ENCODE results near the gene PPP1R14C. TPM values are rescaled to one million over a fixed set of nuclear protein-coding genes. Genes with fewer than 3 reads are reported as not detected.

The PPP1R14C gene, protein sequence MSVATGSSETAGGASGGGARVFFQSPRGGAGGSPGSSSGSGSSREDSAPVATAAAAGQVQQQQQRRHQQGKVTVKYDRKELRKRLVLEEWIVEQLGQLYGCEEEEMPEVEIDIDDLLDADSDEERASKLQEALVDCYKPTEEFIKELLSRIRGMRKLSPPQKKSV
- total RNA-seq (2014; rRNA removed; shearing (Covaris generic)) = 0.62 and 1.4 TPM in 2 replicates
- polyA plus RNA-seq (2016; fragmentation: Nextera tagmentation; extraction: Ambion mirVana) = 0.90 and 1.1 TPM in 2 replicates
- long read RNA-seq = 0 reads

DNA sequence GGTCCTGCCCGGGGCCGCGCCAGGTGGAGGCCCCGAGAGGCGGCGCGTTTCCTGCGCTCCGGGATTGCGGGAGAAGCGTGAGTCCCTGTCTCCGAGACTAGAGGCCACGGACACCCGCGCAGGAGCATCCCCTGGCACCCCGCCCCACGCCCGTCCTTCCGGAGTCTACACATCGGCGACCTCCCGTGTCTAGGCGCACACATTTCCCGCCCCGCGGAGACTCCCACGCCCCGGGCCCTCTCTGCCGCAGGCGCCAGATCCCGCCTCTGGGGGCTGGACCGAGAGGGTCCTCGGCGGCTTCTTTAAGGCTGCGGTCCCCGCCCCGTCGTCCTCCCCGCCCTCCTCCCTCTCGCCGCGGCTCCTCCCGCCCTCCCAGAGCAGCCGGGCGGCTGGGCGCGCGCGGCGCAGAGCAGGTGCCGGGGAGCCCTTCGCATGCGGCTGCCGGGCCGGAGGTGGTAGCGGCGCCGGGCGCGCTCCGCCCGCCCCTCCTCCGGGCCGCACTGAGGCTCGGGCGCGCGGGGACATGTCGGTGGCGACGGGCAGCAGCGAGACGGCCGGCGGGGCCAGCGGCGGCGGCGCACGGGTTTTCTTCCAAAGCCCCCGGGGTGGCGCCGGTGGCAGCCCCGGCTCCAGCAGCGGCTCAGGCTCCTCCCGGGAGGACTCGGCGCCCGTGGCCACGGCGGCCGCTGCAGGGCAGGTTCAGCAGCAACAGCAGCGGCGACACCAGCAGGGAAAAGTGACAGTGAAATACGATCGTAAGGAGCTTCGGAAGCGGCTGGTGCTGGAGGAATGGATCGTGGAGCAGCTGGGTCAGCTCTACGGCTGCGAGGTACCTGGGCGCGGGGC lies at the start of gene PPP1R14C:
Gene PPP1R14C, plus strand, starts transcription at position 375 of the 846 bp plus-strand sequence. Its CDS starts 149 bp downstream, at position 524.
- ATAC-seq = peak; percentile 82
- no peaks in the 10 kb centered on the region for H3K9me2 ChIP-seq (ENCODE audit: insufficient read depth)
- H3K4me1 ChIP-seq (ENCODE audit: insufficient read depth) = peaks cover 6% of the 10 kb centered on the region; the same call in 1 of the 2 replicates
- H3F3A ChIP-seq (replicated peaks; ENCODE audit: low read depth) = peaks cover 6% of the 10 kb centered on the region; the same call in 1 of the 2 replicates
- peak; percentile 82 for DNase-seq (ENCODE audit: low spot score)
- H3K4me3 Mint-ChIP-seq = peak within 1 kb of the TSS; percentile 77
- H3K27ac ChIP-seq (ENCODE audit: low read depth) = no peak within 1 kb of the TSS
- peaks cover 75% of the 10 kb centered on the region for H3K27me3 ChIP-seq (ENCODE audit: insufficient read depth)
- H3K4me2 ChIP-seq = peak within 1 kb of the TSS; percentile 85
- H3K36me3 ChIP-seq (ENCODE audit: insufficient read depth) = no peaks in the 10 kb centered on the region
- no peaks in the 10 kb centered on the region for H3K36me3 Mint-ChIP-seq (ENCODE audit: low read depth)
- H3K27me3 Mint-ChIP-seq (ENCODE audit: insufficient read depth, low read depth, poor library complexity) = peaks cover 50% of the 10 kb centered on the region
- no peaks in the 10 kb centered on the region for H3K79me2 ChIP-seq (replicated peaks; ENCODE audit: insufficient read depth)
- peak within 1 kb of the TSS; percentile 68 for H3K4me3 ChIP-seq
- TF ChIP-seq, protein P1, sequence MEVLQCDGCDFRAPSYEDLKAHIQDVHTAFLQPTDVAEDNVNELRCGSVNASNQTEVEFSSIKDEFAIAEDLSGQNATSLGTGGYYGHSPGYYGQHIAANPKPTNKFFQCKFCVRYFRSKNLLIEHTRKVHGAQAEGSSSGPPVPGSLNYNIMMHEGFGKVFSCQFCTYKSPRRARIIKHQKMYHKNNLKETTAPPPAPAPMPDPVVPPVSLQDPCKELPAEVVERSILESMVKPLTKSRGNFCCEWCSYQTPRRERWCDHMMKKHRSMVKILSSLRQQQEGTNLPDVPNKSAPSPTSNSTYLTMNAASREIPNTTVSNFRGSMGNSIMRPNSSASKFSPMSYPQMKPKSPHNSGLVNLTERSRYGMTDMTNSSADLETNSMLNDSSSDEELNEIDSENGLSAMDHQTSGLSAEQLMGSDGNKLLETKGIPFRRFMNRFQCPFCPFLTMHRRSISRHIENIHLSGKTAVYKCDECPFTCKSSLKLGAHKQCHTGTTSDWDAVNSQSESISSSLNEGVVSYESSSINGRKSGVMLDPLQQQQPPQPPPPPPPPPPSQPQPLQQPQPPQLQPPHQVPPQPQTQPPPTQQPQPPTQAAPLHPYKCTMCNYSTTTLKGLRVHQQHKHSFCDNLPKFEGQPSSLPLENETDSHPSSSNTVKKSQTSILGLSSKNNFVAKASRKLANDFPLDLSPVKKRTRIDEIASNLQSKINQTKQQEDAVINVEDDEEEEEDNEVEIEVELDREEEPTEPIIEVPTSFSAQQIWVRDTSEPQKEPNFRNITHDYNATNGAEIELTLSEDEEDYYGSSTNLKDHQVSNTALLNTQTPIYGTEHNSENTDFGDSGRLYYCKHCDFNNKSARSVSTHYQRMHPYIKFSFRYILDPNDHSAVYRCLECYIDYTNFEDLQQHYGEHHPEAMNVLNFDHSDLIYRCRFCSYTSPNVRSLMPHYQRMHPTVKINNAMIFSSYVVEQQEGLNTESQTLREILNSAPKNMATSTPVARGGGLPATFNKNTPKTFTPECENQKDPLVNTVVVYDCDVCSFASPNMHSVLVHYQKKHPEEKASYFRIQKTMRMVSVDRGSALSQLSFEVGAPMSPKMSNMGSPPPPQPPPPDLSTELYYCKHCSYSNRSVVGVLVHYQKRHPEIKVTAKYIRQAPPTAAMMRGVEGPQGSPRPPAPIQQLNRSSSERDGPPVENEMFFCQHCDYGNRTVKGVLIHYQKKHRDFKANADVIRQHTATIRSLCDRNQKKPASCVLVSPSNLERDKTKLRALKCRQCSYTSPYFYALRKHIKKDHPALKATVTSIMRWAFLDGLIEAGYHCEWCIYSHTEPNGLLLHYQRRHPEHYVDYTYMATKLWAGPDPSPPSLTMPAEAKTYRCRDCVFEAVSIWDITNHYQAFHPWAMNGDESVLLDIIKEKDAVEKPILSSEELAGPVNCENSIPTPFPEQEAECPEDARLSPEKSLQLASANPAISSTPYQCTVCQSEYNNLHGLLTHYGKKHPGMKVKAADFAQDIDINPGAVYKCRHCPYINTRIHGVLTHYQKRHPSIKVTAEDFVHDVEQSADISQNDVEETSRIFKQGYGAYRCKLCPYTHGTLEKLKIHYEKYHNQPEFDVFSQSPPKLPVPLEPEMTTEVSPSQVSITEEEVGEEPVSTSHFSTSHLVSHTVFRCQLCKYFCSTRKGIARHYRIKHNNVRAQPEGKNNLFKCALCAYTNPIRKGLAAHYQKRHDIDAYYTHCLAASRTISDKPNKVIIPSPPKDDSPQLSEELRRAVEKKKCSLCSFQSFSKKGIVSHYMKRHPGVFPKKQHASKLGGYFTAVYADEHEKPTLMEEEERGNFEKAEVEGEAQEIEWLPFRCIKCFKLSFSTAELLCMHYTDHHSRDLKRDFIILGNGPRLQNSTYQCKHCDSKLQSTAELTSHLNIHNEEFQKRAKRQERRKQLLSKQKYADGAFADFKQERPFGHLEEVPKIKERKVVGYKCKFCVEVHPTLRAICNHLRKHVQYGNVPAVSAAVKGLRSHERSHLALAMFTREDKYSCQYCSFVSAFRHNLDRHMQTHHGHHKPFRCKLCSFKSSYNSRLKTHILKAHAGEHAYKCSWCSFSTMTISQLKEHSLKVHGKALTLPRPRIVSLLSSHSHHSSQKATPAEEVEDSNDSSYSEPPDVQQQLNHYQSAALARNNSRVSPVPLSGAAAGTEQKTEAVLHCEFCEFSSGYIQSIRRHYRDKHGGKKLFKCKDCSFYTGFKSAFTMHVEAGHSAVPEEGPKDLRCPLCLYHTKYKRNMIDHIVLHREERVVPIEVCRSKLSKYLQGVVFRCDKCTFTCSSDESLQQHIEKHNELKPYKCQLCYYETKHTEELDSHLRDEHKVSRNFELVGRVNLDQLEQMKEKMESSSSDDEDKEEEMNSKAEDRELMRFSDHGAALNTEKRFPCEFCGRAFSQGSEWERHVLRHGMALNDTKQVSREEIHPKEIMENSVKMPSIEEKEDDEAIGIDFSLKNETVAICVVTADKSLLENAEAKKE (CRISPR knock-in tag; IDR thresholded peaks at IDR 0.05) = no peak
- TF ChIP-seq, protein P2, sequence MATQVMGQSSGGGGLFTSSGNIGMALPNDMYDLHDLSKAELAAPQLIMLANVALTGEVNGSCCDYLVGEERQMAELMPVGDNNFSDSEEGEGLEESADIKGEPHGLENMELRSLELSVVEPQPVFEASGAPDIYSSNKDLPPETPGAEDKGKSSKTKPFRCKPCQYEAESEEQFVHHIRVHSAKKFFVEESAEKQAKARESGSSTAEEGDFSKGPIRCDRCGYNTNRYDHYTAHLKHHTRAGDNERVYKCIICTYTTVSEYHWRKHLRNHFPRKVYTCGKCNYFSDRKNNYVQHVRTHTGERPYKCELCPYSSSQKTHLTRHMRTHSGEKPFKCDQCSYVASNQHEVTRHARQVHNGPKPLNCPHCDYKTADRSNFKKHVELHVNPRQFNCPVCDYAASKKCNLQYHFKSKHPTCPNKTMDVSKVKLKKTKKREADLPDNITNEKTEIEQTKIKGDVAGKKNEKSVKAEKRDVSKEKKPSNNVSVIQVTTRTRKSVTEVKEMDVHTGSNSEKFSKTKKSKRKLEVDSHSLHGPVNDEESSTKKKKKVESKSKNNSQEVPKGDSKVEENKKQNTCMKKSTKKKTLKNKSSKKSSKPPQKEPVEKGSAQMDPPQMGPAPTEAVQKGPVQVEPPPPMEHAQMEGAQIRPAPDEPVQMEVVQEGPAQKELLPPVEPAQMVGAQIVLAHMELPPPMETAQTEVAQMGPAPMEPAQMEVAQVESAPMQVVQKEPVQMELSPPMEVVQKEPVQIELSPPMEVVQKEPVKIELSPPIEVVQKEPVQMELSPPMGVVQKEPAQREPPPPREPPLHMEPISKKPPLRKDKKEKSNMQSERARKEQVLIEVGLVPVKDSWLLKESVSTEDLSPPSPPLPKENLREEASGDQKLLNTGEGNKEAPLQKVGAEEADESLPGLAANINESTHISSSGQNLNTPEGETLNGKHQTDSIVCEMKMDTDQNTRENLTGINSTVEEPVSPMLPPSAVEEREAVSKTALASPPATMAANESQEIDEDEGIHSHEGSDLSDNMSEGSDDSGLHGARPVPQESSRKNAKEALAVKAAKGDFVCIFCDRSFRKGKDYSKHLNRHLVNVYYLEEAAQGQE (IDR thresholded peaks at IDR 0.05; ENCODE audit: unreplicated experiment) = no peak
- TF ChIP-seq NANOG (IDR thresholded peaks at IDR 0.05; ENCODE audit: borderline replicate concordance) = no peak
- TF ChIP-seq POLR2AphosphoS5 (IDR thresholded peaks at IDR 0.05; ENCODE audit: low read depth) = no peak
- no peak for TF ChIP-seq EZH2phosphoT487 (IDR thresholded peaks at IDR 0.05; ENCODE audit: unreplicated experiment)
- TF ChIP-seq, protein P3, sequence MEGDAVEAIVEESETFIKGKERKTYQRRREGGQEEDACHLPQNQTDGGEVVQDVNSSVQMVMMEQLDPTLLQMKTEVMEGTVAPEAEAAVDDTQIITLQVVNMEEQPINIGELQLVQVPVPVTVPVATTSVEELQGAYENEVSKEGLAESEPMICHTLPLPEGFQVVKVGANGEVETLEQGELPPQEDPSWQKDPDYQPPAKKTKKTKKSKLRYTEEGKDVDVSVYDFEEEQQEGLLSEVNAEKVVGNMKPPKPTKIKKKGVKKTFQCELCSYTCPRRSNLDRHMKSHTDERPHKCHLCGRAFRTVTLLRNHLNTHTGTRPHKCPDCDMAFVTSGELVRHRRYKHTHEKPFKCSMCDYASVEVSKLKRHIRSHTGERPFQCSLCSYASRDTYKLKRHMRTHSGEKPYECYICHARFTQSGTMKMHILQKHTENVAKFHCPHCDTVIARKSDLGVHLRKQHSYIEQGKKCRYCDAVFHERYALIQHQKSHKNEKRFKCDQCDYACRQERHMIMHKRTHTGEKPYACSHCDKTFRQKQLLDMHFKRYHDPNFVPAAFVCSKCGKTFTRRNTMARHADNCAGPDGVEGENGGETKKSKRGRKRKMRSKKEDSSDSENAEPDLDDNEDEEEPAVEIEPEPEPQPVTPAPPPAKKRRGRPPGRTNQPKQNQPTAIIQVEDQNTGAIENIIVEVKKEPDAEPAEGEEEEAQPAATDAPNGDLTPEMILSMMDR (conservative IDR thresholded peaks at IDR 0.05; ENCODE audit: low read depth in 2 of 2) = no peak
- no peak for TF ChIP-seq ZNF331 (CRISPR knock-in tag; IDR thresholded peaks at IDR 0.05; ENCODE audit: low read depth)
- no peak for TF ChIP-seq CREB1 (CRISPR knock-in tag; IDR thresholded peaks at IDR 0.05; ENCODE audit: low read depth)
- H3K4me1 Mint-ChIP-seq = peaks cover 23% of the 10 kb centered on the region
- H4K20me1 ChIP-seq (replicated peaks; ENCODE audit: insufficient read depth) = 0 out of 2 replicates have a peak, but pooled peaks cover 6% of the 10 kb centered on the region
- no peak within 1 kb of the TSS for H3K27ac Mint-ChIP-seq
- H2AFZ ChIP-seq = peak within 1 kb of the TSS; percentile 96
- no peaks in the 10 kb centered on the region; the same call in 2 of the 3 replicates for H3K9me3 Mint-ChIP-seq
